HG03095 (cell line): ENCODE results near the gene SEL1L2.

ENCODE experiments used
- ATAC-seq: cut with Tn5 transposase; IDR thresholded peaks from one replicate; pipeline ENCODE4 v1.9.1; 2021; ENCODE audit warnings: moderate library complexity; ENCODE audit not compliant: unreplicated experiment

Gene SEL1L2

DNA sequence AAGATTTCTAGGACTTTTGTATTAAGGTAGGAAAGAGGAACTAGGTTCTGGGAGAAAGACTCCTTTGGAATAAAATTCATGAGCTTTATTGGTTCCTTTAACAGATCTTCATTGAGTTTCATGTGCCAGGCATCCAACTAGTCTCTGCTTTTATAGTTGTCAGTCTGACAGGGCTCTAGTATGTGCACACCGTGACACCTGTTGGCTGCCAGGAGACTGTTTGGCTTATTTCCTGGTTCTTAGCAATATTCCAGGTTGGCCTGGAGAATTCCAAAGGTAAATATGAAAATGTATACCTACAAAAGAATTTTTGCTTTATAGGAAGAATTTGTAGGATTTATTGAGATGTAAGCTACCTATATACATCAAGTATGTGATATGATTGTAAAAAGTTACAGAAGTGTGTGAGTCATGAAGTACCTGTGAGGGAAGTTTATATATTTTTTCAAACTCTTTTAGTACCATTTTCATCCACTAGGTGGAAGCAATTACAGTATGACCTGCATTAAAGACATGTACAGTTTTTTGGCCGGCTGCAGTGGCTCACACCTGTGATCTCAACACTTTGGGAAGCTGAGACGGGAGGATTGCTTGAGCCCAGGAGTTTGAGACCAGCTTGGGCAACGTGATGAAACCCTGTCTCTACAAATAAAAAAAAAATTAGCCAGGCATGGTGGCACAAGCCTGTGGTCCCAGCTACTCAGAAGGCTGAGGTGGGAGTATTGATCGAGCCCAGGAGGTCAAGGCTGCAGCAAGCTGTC lies 170.3 kb downstream of the SEL1L2 start:
- peak; percentile 75 for ATAC-seq

DNA sequence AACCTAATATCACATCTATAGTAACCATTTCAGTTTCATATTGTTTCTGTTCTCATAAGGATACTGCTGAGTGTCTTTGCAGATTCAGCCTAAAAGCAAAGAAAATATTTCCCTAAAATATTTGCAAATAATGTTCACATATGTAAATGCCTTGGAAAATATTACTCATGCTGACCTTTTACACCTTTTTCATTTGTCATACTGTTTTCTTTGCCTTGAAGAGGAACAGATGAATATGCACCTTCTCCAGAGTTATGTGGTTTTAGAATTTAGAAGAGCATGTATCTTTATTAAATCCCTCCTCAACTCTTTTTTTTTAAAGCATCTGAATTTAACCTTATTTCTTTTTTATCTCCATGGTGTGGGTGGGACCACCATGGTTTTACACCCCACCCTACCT lies 173.1 kb downstream of the SEL1L2 start:
- no peak for ATAC-seq

DNA sequence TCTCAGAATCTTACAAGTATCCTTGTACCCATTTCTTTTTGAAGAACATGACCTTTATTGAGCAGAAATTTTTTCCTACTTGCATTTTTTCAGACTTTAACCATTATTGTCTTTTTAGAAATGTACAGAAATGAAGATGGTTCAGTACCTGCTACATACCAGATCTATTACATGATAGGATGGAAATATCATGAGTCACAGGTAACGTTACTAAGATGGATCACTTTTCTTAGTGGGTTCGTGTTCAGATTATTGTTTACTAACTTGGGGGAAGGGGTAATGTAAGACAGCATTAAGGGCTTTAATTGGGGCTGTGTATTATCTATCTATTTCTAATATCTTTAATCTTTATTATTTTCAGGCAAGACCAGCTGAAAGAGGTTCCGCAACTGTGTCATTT lies 173.7 kb downstream of the SEL1L2 start:
- no peak for ATAC-seq

DNA sequence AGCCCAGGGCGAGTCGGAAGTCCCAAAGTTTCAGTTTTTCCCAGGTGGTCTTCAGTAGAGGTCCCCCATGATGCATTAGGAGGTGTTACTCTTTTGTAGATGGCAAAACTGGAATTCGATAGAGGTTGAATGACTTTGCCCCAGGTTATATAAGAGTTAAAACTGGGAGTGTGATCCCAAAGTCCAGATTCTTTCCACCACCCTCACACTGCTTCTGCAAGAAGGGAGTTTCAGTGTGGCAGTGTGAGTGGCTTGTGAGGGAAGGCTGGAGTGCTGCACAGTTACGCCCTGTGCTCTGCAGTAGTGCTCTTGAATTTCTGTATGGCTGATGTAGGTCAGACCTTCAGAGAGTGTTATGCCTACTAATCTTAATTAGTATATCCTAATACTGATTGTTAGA lies 175.7 kb downstream of the SEL1L2 start:
- no peak for ATAC-seq

GRCh38 chr20:13813910-13814309 lies 176.5 kb downstream of the SEL1L2 start:
- ATAC-seq: no peak

DNA sequence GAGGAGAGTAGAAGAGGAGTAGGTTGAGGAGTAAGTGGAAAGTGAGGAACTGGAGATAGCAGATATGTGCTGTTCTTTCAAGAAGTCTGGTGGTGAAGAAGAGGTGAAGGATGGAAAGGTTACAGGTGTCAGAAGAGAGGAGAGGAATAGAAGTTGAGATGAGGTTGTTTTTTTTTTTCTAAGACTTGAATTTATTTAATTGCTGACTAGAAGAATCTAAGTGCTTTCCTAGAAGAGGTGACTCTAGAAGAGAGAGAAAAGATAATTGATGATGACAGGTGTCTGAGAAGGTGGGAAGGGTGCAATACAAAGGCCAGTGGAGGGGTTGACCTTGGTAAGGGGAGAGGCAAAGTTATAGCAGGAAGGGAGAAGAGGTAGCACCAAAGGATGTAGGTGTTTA lies 180.0 kb downstream of the SEL1L2 start:
- ATAC-seq: no peak

DNA sequence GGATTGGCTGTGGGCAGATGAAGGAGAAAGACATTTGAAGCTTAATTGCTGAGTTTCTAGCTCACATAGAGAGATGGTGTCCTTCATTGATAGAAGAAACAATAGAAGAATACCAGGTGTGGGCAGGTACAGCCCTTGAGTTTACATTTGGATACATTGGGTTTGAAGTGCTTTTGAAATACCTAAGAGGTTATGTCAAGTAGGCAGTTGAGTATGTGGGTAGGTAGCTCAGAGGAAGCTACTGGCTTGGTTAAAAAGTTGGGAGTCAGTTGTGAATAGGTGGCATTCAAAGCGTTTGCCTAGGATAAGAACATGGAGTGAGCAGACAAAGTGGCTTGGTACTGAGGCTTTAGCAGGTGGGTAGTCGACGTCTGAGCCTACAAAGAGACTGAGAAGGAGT lies 180.6 kb downstream of the SEL1L2 start:
- ATAC-seq: no peak

GRCh38 chr20:13809373-13809772 lies 181.0 kb downstream of the SEL1L2 start:
- no peak for ATAC-seq

DNA sequence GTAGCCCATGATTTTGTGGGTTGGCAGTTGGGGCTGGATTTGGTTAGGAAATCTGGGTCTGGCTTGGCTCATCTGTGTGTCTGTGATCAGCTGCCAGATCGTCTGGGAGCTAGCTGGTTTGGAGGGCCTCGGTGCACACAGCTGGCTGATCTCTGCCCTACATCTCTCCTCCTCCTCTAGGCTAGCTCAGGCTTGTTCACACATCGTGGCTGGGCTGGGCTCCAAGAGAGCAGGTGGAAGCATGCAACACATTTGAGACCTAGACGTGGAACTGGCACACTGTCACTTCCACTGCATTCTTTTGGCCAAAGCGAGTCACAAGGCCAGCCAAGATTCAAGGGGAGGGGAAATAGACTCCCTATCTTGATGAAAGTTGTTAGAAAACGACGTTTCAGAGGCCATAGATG lies 189.7 kb downstream of the SEL1L2 start:
- no peak for ATAC-seq

GRCh38 chr20:13799974-13800373 lies 190.4 kb downstream of the SEL1L2 start:
- ATAC-seq: no peak
